Endothelial cell of umbilical vein (primary cell): ENCODE data around the gene MNDA.

Experiments
- CTCF ChIP-seq, 2 donors: IDR thresholded peaks; 1 replicate in 1 of 2; 2 replicates in 1 of 2; pipeline ENCODE4 v1.5.1; 2011; ENCODE audit warnings: low read length in 2 of 2, mild to moderate bottlenecking in 2 of 2, moderate library complexity in 2 of 2, control low read depth in 1 of 2, inconsistent platforms in 1 of 2, low read depth in 1 of 2; ENCODE audit not compliant: insufficient read depth in 1 of 2; ENCODE audit errors: extremely low read depth in 1 of 2
- EZH2 ChIP-seq: IDR thresholded peaks from 2 replicates; pipeline ENCODE4 v1.6.1; 2012; ENCODE audit warnings: borderline replicate concordance, low read depth, mild to moderate bottlenecking, moderate library complexity, low read length, inconsistent platforms; ENCODE audit not compliant: severe bottlenecking
- FOS ChIP-seq: IDR thresholded peaks from 2 replicates; pipeline ENCODE4 v1.6.1; 2011; ENCODE audit warnings: mild to moderate bottlenecking, low read length, moderate library complexity, borderline replicate concordance; ENCODE audit not compliant: insufficient read depth
- GATA2 ChIP-seq: IDR thresholded peaks from 2 replicates; pipeline ENCODE4 v1.7.0; 2011; ENCODE audit warnings: low read depth, mild to moderate bottlenecking, moderate library complexity, mixed read lengths, low read length; ENCODE audit not compliant: insufficient read length, insufficient read depth
- JUN ChIP-seq: IDR thresholded peaks from 2 replicates; pipeline ENCODE4 v1.6.1; 2011; ENCODE audit warnings: borderline replicate concordance, low read depth; ENCODE audit not compliant: insufficient read length, insufficient read depth
- MAX ChIP-seq: IDR thresholded peaks from 2 replicates; pipeline ENCODE4 v1.6.1; 2011; ENCODE audit not compliant: insufficient read depth, insufficient read length
- MYC ChIP-seq: IDR thresholded peaks from one replicate; pipeline ENCODE4 v1.6.1; 2011; ENCODE audit warnings: mild to moderate bottlenecking, low read depth, low read length
- POLR2A ChIP-seq: IDR thresholded peaks from 2 replicates; pipeline ENCODE4 v1.6.1; 2012; ENCODE audit warnings: low read depth, mild to moderate bottlenecking, control low read depth, low read length
- POLR2AphosphoS5 ChIP-seq: IDR thresholded peaks from 2 replicates; pipeline ENCODE4 v1.6.1; 2012; ENCODE audit warnings: low read depth, mild to moderate bottlenecking, control low read depth, low read length, moderate library complexity; ENCODE audit not compliant: insufficient read depth

- no peak for TF ChIP-seq CTCF (IDR thresholded peaks at IDR 0.05; ENCODE audit: extremely low read depth in 1 of 2, insufficient read depth in 1 of 2, low read depth in 1 of 2, low read length in 2 of 2)
- no peak for TF ChIP-seq GATA2
- no peak for TF ChIP-seq POLR2A
- TF ChIP-seq EZH2 = no peak
- TF ChIP-seq POLR2AphosphoS5 = no peak
- TF ChIP-seq MAX = no peak
- TF ChIP-seq JUN = no peak
- TF ChIP-seq MYC = no peak
- no peak for TF ChIP-seq FOS
Measured at GRCh38 chr1:158838660-158839059, 7.5 kb downstream of the MNDA start.
